Raji (cell line): ENCODE data around the gene FGF1.

ENCODE experiments used
- POLR2A ChIP-seq: IDR thresholded peaks from 2 replicates; pipeline ENCODE4 v1.6.1; 2011; ENCODE audit warnings: low read depth, low read length, control low read depth; ENCODE audit not compliant: insufficient read depth

The FGF1 gene

DNA sequence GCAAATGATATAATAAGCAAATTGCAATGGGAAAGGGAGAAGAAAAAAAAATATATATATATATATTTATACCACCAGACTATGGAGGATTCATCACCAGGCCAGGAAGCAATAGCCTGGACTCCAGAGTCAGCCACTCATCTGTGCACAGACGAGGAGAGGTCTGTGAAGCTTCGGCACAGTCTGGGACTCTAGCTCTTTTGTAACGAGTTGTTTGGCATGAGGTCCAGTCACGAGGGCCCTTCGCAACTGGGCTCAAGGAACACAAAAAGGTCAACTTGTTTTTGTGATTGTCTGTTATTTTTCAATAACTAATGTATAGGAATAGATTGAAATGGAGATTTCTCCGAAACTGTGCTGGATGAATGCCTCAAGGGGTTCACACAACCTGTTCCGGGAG lies 14.7 kb upstream of the FGF1 start:
- no peak for TF ChIP-seq POLR2A

DNA sequence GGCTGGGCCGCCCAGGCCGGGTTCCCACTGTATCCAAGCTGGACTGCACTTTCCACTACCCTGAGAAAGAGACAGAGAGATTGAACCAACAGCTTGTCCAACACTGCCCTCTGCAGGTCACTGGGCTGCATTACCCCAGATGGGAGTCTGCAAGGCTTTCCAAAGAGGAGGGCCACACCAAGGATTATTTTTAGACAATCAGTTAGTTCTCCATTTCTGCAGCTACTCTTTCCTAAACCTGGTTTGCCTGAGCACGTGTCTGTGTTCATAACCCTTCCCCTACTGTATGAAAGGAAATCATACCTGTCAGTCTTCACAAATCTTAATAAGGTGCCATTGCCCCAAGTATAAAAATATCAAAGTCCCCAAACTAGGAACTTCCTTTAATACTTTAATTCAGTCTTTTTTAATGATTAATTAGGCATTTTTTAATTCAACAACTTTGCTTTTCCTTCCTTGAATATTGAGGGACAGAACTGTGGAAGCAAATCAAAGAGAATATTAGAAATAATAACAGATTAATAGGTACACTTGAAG lies 13.4 kb upstream of the FGF1 start:
- no peak for TF ChIP-seq POLR2A

DNA sequence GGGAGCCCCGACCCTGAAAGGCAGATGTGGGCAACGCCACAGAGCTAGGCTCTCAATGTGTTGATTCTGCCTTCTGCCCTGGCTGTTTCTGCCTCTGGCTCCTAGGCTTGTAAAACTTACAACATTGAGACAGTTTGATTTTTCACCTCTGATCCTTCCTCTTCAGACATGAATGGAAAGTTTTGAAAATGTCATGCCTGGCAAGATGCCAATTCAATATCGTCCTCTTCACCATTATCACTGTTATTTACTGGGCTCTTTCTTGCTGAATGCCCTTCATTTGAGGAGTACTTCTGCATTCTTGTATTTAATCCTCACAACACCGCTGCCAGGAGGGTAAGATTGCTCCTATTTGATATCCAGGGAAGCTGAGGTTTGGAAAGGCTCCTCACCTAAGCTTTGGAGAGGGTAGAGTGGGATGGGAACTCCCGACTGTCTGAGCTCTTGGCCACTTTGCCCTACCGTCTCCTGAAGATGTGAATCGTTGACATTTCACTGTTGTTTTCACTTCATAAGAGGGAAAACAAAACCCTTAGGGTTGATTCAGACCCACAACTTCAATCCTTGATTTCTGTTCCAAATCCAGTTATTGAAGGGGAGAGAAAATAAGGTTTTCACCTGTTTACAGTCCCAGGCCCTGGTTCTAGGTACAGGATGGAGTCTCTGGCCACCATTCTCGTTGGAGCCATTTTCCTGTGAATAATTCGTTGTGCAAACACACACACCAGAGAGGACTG lies 12.7 kb upstream of the FGF1 start:
- TF ChIP-seq POLR2A = no peak

DNA sequence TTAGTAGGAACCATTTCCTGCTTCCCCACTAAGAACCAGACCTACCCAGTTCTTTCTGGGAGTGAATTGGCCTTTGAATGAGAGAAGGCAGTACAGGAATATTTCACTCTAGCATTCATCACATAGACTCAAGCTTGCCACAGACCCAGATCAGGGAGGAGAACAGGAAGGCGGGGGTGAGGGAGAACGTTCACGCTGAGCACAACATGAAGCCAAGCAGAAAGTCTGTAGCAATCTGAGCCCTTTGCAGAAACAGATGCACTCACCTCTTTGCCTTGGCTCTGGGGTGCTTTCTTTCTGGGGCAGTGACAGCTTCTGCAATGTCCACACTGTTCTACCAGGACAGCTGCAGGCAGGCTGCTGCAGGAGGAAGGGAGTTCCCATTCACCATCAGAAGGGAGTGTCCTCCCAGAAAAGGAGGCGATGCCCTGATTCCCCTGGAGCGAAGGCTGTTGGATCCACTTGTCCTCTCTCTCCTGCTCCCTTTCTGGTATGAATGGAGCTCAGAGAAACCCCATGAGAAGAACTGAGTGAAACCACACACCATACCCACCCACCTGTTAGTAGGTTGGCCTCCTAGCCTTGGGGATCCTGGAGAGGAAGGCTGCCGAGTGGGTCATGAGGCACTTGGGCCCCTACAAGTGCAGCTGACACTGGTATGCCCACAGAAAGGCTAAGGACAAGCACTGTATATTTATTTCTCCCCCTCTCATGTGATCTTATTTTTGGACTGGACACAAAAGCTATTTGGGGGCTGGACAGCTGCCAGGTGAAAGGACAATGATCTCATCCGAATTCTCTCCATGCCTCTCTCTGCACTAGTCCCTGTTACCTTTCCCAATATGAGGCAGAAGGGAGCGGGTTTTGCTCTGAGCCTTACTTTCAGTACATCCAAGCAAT lies 11.7 kb upstream of the FGF1 start:
- TF ChIP-seq POLR2A = no peak

DNA sequence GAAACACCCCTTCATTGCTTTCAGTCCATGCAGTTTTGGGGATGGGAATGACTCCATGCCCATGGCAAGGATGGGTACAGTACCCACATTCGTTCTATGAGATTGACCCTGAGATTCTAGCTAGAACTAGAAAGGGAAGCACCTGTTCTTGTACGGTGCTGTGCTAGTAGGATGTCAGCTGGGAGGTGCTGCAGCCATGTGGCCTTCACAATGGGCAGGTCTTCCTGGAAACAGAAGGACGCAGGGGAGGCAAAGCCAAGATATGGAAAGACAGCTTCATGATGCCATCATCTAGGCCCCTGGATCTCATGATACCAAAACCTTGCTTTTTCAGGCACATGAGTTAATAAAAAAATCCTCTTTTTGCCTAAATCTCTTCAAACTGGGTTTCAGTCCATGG lies 10.5 kb upstream of the FGF1 start:
- no peak for TF ChIP-seq POLR2A

DNA sequence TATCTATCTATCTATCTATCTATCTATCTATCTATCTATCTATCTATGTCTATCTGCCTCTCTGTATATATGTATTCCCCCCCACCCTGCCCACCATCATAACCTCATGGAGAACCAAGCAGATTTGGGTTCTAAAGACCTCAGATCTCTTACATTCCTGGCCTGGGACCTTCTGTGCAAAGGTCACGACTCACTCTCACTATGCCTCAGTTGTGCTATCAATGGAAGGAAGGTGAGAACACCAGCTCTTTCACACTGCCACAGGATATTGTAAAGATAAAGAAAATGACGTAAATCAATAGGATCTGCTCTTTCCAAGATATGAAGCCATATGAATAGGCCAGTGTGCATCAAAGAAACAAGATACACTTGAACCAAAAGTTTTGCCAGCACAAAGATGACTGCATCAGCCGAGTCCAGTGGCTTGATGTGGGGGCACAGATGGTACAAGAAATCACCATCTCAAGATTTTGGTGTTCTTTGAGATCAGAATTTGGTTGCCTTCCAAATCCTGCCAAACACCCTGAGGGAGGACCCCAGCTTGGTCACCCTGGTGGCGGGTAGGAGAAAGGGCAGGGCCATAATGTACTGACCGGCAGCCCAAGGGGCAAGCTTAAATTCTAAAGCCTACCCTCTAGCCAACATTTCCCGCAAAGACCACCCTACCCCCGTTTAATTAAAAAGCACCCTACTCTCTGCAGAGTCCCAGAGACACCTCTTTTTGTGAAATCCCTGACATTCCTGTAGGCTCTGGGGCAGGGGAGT lies 8.4 kb upstream of the FGF1 start:
- TF ChIP-seq POLR2A = no peak

DNA sequence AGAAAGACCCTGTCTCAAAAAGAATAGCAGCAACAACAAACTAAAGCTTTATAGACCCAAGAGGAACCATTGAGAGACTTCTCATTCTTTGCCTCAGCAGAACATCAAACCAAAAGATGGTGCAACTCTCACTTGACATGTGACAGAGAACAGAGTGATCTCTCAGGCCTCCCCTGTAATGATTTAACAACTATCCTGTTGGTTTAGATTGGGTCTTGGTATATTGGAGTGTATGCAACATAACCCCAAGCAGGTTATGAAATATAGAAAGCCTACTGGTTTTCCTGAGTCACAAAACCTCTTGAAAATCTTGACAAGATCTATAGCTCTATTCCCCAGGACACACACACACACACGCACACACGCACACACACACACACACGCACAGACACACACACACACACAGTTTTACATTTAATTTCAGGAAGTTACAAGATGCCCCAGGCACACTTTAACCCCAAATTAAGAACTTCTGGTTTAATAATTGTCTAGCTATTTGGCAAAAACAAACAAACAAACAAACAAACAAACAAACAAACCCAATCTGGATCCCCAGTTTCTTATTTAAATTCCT lies 6.5 kb upstream of the FGF1 start:
- TF ChIP-seq POLR2A = no peak

DNA sequence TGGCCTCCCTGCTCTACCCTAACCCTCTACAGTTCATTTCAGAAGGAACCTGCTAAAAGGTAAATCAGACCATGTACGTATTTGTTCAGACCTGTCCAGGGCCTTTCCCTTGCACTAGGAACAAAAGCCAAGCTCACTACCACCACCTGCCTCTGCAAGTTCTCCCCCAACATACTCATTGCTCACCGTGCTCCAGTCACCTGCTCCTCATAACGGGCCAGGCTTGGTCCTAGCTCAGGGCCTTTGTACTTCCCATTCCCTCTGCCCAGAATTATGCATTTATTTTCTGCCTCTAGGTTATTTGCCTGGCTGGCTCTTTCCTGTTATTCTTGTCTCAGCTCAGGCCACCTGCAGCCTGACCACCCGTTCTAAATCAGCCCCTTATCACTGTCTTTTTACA lies 4.8 kb upstream of the FGF1 start:
- no peak for TF ChIP-seq POLR2A

DNA sequence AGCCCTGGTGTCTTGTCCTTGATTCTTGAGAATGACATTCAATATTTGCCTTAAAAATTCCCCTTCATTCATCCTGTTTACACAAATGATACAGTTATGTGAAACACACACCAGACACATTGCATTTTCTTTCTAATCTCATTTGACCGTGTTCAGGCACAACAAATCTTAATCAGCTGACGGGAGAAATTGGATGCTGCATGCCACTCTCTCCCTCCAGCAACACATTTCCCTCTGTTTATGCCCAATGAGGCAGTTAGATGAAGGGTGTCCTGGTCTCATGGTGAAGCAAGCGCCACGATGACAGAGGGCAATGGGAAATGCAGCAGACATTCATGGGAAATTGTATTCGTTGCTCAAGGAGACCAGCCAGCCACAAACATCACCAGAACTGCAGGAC lies 3.2 kb upstream of the FGF1 start:
- no peak for TF ChIP-seq POLR2A

DNA sequence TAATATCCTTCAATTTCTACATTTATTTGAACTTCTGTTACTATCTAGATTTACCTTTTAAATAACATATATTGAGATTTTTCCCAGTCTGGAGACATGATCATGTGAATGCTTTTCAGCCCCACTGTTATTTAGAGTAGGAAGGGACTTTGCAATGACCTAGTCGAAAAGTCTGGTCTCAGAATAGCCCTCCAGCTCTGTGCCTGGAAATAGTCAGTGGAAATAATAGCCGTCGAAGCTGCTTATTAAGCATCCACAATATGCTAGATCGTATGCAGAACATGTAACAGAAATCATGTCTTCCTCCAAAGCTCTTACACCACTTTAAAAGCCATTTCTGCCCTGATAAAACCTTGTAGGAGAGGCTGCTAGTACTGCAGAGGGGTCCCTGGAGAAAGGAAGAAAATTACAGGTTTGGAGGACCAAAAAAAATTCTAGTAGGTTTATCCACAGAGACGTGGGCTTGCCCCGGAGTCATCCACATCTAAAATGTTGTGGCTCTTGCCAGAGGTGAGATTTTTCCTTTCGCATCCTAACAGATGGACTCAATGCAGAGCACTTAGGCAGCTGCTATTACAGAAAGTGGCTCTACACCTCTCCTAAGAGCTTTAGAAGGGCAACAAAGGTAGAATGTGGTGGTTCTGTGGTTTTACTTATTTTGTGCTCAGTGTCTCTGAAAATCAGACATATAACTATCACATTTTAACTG lies 2.5 kb upstream of the FGF1 start:
- no peak for TF ChIP-seq POLR2A

DNA sequence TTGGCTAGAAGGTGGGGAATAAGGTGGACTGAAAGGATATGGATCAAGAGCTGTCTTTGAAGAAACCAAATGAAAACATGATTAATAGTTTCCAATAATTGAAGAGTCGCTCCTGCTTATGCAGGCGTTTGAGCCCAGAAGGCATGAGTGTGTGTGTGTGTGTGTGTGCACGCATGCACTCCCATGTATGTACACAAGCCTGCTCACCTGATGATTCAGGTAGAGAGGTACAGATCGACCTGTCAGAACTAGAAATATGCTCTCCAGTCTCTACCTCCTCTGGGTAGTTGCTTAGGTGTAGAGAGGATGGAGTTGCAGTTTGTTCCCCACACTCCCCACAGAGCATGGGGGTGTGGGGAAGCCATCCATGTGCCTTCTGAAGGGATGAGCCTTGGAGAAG lies 1.1 kb upstream of the FGF1 start:
- no peak for TF ChIP-seq POLR2A

DNA sequence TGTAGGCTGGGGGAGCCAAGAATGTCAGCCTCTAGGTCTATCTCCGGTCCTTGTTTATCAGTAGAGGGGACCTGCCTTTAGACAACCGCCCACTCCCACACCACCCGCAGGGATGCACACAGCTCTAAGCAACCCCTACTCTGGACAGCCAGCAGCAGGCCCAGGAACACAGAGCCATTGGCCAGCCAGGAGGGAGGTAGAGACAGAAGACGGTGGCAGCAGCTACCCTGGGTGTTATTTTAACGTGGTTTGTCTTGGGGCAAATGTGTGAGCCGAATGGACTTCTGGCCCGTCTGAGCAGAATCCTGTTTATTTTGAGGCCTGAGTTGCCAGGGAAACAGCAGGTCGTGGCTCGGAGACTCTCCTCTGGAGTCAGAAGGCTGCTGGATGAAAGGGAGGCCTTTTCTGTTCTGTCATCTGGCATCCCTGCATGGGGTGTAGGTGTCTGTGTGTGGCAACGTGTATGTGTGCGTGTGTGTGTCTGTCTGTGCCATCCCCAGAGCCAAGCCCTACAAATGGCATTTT lies 382 bp upstream of the FGF1 start:
- no peak for TF ChIP-seq POLR2A

DNA sequence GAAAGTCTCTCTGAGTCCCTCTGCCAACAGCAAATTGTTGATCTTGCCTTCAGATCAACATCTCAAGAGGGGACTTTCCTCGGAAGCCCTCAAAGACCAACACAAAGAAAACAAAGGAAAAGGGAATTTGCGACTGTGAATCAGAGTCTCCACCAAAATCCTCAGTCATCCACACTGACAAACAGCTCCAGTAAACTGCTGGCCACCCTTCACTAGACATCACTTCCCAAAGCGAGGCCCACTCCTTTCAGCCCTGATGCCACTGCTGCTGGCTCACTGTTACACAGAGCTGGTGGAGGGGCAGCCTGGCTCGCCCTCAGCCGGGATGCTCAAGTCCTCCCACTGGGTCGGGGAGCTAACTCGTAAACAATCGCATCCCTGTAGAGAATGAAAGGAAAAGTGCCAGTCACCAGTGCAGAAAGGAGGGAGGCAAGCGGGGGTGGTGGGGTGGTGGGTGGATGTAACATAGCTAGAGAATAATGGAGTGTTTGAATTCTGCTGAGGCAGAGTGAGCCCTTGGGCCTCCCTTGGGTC lies 1.3 kb downstream of the FGF1 start:
- no peak for TF ChIP-seq POLR2A
